Fibroblast of pulmonary artery (primary cell): ENCODE data around the gene NDST1.

Source experiments
- DNase-seq: peaks from one replicate; pipeline ENCODE4 v3.0.0-alpha.2; 2010; ENCODE audit warnings: low read depth
- H3K4me3 ChIP-seq: replicated peaks from 2 replicates; pipeline ENCODE4 v1.5.1; 2011; ENCODE audit warnings: low read depth, mild to moderate bottlenecking, control low read depth, low read length, moderate library complexity
- CTCF ChIP-seq: IDR thresholded peaks from 2 replicates; pipeline ENCODE4 v1.5.1; 2011; ENCODE audit warnings: mild to moderate bottlenecking, control low read depth, low read length, inconsistent platforms; ENCODE audit errors: missing control alignments

Gene NDST1

DNA sequence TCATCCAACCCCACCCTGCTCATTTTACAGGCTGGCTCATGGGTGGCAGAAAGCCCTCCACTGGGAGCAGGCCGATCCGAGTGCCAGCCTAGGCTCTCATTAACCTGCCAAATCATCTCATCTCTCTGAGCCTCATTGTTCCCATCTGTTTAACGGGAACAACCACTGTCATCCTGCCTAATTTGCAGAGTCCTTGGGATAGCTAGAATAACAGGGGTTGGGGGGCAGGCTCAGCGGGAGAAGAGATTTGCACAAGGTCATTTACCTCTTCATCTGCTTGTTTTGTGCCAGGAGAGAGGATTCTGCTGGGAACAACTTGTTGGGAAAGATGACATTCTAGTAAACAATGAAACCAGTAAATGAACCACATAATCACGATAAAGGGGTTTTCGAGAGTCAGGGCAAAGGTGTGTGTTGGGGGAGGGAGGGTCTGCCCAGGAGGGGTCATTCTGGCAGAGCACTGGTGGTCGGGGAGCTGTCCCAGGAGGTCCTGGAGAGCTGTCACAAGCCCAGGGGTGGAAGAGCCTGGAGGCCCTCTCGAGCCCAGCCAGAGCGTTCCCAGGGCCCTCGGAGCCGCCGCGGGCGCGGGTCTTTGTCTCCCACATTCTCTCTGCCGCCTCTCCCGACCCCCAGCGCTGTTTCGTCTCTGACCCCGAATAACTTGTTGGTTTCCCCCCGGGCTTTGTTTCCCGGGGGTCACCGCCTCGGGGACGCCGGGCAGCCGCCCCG is 22.8 kb upstream of the NDST1 start:
- TF ChIP-seq CTCF: no peak
- no peak for DNase-seq
- H3K4me3 ChIP-seq: peak overlapping the region; percentile 80

GRCh38 chr5:150485693-150486401 is 22.1 kb upstream of the NDST1 start:
- TF ChIP-seq CTCF: no peak
- DNase-seq: peak; percentile 50
- peak overlapping the region; percentile 80 for H3K4me3 ChIP-seq

DNA sequence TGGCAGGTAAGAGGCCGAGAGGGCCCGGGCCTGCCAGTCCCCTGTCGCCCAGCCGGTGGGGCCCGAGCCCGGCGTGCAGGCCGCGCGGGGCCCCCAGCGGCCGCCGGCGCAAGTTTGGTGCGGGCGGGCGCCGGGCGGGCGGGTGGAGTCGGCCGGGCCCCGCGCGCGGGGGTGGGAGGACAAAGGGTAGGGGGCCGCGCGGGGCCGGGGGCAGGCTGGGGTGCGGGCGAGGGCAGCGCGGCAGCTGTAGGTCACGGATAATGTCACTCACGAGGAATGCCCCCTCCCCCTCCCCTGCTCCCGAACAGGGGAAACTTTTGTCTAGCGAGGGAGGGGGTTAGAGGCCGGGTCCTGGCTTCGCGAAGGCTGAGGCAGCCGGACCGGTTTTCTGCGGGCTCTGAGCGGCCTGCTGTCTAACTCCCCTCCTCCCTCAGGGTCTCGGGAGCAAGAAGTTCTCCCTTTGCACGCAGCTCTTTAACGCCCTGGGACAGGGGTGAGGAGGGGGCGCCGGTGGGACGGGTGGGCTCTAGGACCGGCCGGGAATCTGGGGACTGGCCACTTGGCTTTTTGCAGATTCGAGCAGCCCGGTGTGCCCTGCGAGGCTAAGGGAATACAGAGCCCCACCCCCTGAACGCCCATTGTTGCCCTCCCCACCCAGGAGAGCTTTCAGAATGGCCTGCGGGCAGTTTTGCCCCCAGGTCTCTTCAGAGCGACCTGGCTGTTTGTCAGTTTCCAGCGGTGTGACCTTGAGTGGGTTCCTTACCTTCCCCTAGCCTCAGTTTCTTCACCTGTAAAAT is 21.3 kb upstream of the NDST1 start:
- peak; percentile 48 for DNase-seq
- TF ChIP-seq CTCF: no peak
- H3K4me3 ChIP-seq: peak overlapping the region; percentile 80

DNA sequence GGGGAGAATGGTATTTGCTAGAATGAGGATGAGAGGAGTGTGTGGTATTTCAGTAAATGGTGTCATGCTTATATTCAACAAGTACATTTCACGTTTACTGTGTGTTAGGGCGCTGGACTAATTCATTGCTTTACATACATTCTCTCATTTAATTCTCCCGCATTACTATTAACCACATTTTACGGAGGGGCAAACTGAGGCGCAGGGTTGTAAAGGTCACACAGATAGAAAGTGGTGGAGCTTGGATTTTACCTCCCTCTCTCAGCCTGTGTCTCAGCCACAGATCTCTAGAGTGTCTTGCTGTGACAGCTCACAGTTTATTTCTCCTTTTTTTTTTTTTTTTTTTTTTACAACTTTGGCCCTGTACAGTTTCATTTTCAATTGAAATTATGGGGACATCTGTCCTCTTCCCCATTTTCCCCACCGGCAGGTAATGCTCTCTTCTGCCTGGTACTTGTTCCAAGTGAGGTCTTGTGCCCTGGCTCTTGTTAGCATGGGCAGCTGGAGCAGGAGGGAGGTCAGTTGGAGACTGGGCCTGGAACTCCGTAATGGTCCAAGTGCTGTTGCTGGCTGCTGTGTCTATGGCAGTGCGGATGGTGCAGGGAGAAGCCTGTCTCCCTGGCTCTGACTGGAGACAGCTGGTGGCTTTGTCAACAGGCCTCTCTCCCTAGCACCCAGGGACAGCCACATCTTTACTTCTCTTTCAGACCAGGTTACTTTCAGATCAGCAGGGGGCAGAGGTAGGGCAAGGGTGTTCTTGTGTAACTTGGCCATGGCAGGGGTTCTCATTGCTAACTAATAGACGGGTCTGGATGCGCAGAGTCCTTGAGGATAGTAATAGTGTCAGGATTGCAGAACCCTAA is 20.5 kb upstream of the NDST1 start:
- TF ChIP-seq CTCF: peak; percentile 34
- peak overlapping the region; percentile 80 for H3K4me3 ChIP-seq
- DNase-seq: peak; percentile 44

DNA sequence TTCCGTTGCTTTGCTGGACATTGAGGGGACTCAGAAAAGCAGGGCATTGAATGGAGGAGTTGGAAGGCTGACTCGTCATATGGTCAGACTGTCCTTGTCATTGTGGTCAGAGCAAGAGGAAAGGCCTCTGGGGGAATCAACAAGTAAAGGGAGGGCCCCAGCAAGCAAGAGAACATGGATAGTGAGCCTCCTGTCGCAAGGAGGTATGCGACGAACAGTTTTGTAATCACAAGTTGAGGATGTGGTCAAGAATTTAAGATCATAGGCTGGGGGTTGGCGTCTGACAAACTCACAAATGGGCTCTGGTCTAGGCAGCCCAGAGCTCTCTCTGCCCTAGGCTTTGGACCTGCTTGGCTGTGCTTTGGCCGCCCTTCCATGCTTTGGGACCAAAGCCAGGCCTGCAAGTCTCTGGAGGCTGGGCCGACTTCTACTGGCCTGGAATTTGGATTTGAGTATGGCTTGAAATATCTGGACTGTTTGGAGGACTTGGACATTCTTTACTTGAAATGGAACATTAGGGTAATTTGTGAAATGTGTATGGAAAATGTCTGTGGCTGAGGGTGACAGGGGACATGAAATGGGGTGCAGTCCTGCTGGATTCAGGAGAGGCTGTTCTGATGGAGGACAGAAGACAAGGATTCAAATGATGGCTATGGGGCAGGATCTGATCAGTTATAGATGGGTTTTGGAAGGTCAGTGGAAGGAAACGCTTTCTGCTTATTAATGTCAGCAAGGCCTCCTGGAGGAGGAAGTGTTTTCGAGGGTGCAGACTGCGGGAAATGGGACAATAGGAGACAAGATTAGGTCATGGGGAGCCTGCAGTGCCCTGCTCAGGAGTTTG is 19.2 kb upstream of the NDST1 start:
- DNase-seq: peak; percentile 75
- peak overlapping the region; percentile 80 for H3K4me3 ChIP-seq
- TF ChIP-seq CTCF: no peak
